Hepatocyte (in vitro differentiated cells): Measurements from ENCODE around the gene NSUN6. TPM values are rescaled to one million over a fixed set of nuclear protein-coding genes. Genes with fewer than 3 reads are reported as not detected.

ENCODE experiments used
- DNase-seq: peaks from one replicate; pipeline ENCODE4 v3.0.0-alpha.2; 2016; ENCODE audit warnings: low spot score
- H2AFZ ChIP-seq: fragments of 200-600 bp; sonication (generic); 2 replicates; pipeline ENCODE4 v1.6.0; 2016; ENCODE audit warnings: antibody characterized with exemption, mild to moderate bottlenecking
- H3K27ac ChIP-seq: fragments of 200-600 bp; sonication (generic); 2 replicates; pipeline ENCODE4 v1.5.1; 2016; ENCODE audit warnings: mild to moderate bottlenecking
- H3K27me3 ChIP-seq: fragments of 200-600 bp; sonication (generic); 2 replicates; pipeline ENCODE4 v1.6.1; 2016
- H3K36me3 ChIP-seq: fragments of 200-600 bp; sonication (generic); replicated peaks from 2 replicates; pipeline ENCODE4 v1.5.1; 2016; ENCODE audit warnings: low read depth; ENCODE audit not compliant: insufficient read depth
- H3K4me1 ChIP-seq: fragments of 200-600 bp; sonication (generic); 2 replicates; pipeline ENCODE4 v1.5.1; 2016; ENCODE audit warnings: mild to moderate bottlenecking, moderate library complexity; ENCODE audit not compliant: insufficient read depth
- H3K4me2 ChIP-seq: fragments of 200-600 bp; sonication (generic); 2 replicates; pipeline ENCODE4 v1.6.0; 2016
- H3K4me3 ChIP-seq: fragments of 200-600 bp; sonication (generic); 2 replicates; pipeline ENCODE4 v1.5.1; 2016; ENCODE audit warnings: mild to moderate bottlenecking
- H3K79me2 ChIP-seq: fragments of 200-600 bp; sonication (generic); 2 replicates; pipeline ENCODE4 v1.6.0; 2017; ENCODE audit warnings: mild to moderate bottlenecking
- H3K9me2 ChIP-seq: fragments of 200-600 bp; sonication (generic); replicated peaks from 2 replicates; pipeline ENCODE4 v1.6.0; 2017; ENCODE audit warnings: mild to moderate bottlenecking; ENCODE audit not compliant: insufficient read depth
- H3K9me3 ChIP-seq: fragments of 200-600 bp; sonication (generic); 2 replicates; pipeline ENCODE4 v1.5.1; 2016; ENCODE audit warnings: low read depth, mild to moderate bottlenecking
- H4K20me1 ChIP-seq: fragments of 200-600 bp; sonication (generic); 2 replicates; pipeline ENCODE4 v1.6.0; 2016; ENCODE audit warnings: mild to moderate bottlenecking; ENCODE audit not compliant: insufficient read depth, poor library complexity, severe bottlenecking
- EZH2 ChIP-seq: fragments of 200-600 bp; sonication (generic); IDR thresholded peaks from 2 replicates; pipeline ENCODE4 v1.6.1; 2016; ENCODE audit warnings: antibody characterized with exemption, mild to moderate bottlenecking, borderline replicate concordance
- EZH2phosphoT487 ChIP-seq: fragments of 200-600 bp; sonication (generic); IDR thresholded peaks from one replicate; pipeline ENCODE4 v1.6.1; 2018; ENCODE audit warnings: antibody characterized with exemption, mild to moderate bottlenecking, low read depth, moderate library complexity; ENCODE audit not compliant: unreplicated experiment, severe bottlenecking
- WGBS: methylation state at CpG from one replicate; pipeline ENCODE4 v1.1.6; 2016; ENCODE audit warnings: low lambda C conversion rate; ENCODE audit errors: missing lambda C conversion rate; 5-methylcytosine and 5-hydroxymethylcytosine counted together
- polyA plus RNA-seq: library from polyadenylated mRNA; unstranded; fragments of >200 nt; fragmentation: Nextera tagmentation; extraction: Ambion mirVana; gene quantifications from 2 replicates; pipeline ENCODE4 v1.2.1, GENCODE V29; 2016
- total RNA-seq: library from RNA; depleted of rRNA; stranded (reverse); fragments of >200 nt; gene quantifications from 2 replicates; pipeline ENCODE4 v1.2.3, GENCODE V29; 2014
- TF ChIP-seq, protein P1 (sequence below): fragments of 200-600 bp; sonication (generic); IDR thresholded peaks from 2 replicates; pipeline ENCODE4 v1.5.1; 2016; ENCODE audit warnings: antibody characterized with exemption, mild to moderate bottlenecking; ENCODE audit not compliant: poor library complexity

The NSUN6 gene, protein sequence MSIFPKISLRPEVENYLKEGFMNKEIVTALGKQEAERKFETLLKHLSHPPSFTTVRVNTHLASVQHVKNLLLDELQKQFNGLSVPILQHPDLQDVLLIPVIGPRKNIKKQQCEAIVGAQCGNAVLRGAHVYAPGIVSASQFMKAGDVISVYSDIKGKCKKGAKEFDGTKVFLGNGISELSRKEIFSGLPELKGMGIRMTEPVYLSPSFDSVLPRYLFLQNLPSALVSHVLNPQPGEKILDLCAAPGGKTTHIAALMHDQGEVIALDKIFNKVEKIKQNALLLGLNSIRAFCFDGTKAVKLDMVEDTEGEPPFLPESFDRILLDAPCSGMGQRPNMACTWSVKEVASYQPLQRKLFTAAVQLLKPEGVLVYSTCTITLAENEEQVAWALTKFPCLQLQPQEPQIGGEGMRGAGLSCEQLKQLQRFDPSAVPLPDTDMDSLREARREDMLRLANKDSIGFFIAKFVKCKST
- total RNA-seq (14.6 and 18.9 TPM in 2 replicates), polyA plus RNA-seq (12.2 and 12.3 TPM in 2 replicates)

DNA sequence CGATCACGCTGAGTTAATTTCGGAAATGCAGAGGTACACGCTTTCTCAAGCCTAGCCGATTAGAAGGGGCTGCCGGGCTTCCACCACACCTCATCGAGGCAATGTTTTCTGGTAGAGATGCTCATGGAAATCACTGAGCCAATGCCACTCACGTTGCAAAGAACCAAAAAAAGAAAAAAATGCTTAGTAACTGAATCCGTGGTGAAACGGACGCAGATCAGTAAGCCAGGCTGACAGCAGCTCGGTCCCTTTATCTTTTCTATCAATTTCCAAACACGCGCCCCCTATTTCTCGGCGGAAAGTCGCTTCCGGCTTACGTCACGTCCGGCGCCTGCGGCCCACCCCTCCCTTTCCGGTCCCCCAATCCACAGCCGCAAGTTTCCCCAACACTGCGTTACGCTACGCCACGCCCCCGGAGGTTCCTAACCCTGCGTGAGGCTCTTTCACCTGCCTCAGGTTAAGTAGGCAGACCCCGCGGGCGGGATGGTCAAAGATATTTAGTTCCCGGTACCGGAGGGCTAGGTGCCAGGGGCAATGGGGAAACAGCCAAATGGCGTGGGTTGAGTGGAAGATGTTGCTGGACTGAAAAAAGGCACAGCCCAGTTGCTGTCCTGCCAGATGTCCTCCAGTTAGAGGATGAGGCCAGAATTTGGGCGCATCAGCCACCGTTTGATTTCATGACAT, at the start of gene NSUN6:
Gene NSUN6 (minus strand): TSS at position 264 of the 684 bp plus-strand sequence. CDS start 384 bp downstream, outside the sequence.
- no peaks in the 10 kb centered on the region for H4K20me1 ChIP-seq
- no peaks in the 10 kb centered on the region for H3K9me3 ChIP-seq
- no peaks in the 10 kb centered on the region for H3K36me3 ChIP-seq
- no peaks in the 10 kb centered on the region for H3K27me3 ChIP-seq
- H3K4me1 ChIP-seq: peaks cover 14% of the 10 kb centered on the region
- peak within 1 kb of the TSS; percentile 92 for H3K27ac ChIP-seq
- DNase-seq: peak; percentile 95
- H3K9me2 ChIP-seq: no peaks in the 10 kb centered on the region
- H2AFZ ChIP-seq: peak within 1 kb of the TSS; percentile 73
- WGBS: 1% methylated on average over 37 of the region's 39 CpGs
- peak within 1 kb of the TSS; percentile 76 for H3K4me2 ChIP-seq
- peak within 1 kb of the TSS; percentile 60 for H3K4me3 ChIP-seq
- H3K79me2 ChIP-seq: peaks cover 34% of the 10 kb centered on the region
- TF ChIP-seq, protein P1, sequence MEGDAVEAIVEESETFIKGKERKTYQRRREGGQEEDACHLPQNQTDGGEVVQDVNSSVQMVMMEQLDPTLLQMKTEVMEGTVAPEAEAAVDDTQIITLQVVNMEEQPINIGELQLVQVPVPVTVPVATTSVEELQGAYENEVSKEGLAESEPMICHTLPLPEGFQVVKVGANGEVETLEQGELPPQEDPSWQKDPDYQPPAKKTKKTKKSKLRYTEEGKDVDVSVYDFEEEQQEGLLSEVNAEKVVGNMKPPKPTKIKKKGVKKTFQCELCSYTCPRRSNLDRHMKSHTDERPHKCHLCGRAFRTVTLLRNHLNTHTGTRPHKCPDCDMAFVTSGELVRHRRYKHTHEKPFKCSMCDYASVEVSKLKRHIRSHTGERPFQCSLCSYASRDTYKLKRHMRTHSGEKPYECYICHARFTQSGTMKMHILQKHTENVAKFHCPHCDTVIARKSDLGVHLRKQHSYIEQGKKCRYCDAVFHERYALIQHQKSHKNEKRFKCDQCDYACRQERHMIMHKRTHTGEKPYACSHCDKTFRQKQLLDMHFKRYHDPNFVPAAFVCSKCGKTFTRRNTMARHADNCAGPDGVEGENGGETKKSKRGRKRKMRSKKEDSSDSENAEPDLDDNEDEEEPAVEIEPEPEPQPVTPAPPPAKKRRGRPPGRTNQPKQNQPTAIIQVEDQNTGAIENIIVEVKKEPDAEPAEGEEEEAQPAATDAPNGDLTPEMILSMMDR: no peak
- no peak for TF ChIP-seq EZH2
- no peak for TF ChIP-seq EZH2phosphoT487

DNA sequence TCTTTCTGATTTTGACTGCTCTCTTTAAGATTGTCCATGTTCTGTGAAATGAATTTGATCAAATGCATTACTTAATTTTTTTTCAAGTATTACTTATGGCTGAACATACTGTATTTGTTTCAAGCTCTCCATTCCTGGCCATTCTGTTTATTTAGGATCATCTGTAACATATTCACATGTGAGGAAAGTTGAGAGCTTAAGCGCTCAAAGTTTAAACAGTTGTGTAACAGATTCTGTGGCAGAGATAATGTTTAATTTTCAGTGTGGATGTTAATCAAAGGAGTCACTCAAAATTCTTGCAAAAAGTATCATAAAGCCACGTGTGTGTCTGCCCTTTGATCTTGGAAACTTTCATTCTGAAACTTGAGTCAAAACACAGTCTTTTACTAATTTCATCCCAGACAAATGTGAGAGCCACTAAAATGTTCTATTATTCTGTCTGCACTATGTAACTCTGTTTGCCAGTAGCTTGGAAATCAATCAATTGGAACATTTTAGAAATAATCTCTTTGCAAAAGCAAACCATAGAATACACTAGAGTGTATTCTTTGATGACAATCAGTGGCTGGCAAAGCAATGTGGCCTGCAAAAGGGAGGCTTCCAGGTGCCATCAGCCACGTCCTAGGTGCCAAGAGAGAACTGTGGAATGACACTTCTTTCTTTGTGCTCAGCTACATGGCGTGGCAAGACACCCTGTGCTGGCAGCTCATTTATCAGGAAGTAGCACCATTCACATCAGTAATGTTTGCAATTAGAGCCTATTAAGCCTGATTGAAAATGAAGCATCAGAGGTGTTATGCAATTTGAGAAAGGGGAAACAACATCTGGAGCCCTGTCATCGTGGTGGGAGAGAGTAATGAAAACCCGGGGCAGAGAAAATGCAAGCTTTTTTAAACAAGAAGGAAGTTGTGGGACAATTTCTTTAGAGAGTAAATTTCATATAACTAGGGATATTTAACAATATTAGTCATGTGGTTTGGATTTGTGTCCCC, 48.8 kb upstream of the NSUN6 start:
- WGBS: 60% methylated on average over 6 of the region's 6 CpGs

DNA sequence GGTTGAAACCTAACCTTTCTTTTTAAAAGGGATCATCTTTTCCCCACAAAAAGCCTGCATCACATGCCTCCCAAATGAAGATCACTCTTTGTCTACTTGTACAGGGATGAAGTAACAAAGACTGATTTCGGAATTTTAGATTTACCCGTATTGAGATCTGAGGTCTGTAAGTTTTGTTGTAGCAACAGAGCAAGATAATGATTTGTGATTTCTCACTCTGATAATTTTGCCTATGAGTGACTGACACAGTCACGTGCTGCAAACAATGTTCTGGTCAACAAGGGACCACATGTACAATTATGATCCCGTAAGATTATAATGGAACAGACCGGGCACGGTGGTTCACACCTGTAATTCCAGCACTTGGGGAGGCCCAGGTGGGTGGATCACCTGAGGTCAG, 39.2 kb upstream of the NSUN6 start:
- TF ChIP-seq EZH2phosphoT487 (no peak), EZH2 (no peak)
- TF ChIP-seq, protein P1: no peak
- Histone ChIP-seq H3K36me3 (no peaks in the 10 kb centered on the region), H3K9me3 (no peaks in the 10 kb centered on the region), H2AFZ (no peak overlapping the region), H3K4me3 (no peak overlapping the region), H3K4me1 (no peaks in the 10 kb centered on the region), H3K27ac (no peak overlapping the region), H4K20me1 (no peaks in the 10 kb centered on the region), H3K27me3 (no peaks in the 10 kb centered on the region), H3K79me2 (no peaks in the 10 kb centered on the region), H3K4me2 (no peak overlapping the region), H3K9me2 (no peaks in the 10 kb centered on the region)
- WGBS: 91% methylated on average over 6 of the region's 6 CpGs
- DNase-seq: no peak

More for the DNA sequence above, 48.8 kb upstream of the NSUN6 start:
- no peaks in the 10 kb centered on the region for H3K9me3 ChIP-seq
- no peak for DNase-seq
- no peak overlapping the region for H3K4me2 ChIP-seq
- no peaks in the 10 kb centered on the region for H4K20me1 ChIP-seq
- no peaks in the 10 kb centered on the region for H3K27me3 ChIP-seq
- no peak overlapping the region for H3K4me3 ChIP-seq
- H3K4me1 ChIP-seq: peaks cover 8% of the 10 kb centered on the region
- H3K79me2 ChIP-seq: no peaks in the 10 kb centered on the region
- H3K9me2 ChIP-seq: no peaks in the 10 kb centered on the region
- H3K27ac ChIP-seq: no peak overlapping the region
- H3K36me3 ChIP-seq: no peaks in the 10 kb centered on the region
- no peak overlapping the region for H2AFZ ChIP-seq
- TF ChIP-seq EZH2: no peak
- no peak for TF ChIP-seq EZH2phosphoT487
- TF ChIP-seq, protein P1: no peak
